Hypothalamus (tissue), 51 donors: ENCODE data around the gene SND1.

Source experiments
- DNase-seq, 51 donors: peaks; one replicate each; lab custom pipeline; 2025; lab: John Stamatoyannopoulos, UW

The SND1 gene

DNA sequence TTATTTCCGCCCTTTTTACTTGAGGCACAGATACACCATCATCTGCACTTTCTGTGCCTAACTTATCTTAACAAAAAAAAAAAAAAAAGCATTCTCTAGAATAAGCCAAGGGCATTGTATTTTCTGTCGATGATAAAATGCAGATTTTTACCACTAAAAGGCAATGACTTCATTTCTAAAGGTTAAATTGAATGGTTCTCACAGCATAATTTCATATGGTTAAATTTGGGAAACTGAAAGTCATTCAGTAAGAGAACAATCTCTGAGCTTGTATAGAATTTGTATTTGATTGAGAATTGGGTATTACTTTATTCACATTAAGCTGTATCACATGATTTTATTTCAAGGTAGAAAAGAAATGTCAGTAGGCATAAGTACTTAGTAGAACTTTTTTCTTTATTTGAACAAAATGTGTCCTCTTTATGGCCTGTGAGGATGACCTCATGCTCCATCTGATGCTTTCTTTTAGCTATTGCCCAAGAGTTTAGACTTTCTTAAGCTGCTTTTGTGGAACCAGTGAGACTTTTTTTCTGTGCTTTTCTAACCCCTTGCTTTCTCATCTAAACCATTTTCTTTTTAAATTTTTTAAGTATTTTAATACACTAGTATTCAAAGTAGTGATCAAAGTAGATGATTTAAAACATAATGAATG is 268.9 kb downstream of the SND1 start:
- no peak for DNase-seq

DNA sequence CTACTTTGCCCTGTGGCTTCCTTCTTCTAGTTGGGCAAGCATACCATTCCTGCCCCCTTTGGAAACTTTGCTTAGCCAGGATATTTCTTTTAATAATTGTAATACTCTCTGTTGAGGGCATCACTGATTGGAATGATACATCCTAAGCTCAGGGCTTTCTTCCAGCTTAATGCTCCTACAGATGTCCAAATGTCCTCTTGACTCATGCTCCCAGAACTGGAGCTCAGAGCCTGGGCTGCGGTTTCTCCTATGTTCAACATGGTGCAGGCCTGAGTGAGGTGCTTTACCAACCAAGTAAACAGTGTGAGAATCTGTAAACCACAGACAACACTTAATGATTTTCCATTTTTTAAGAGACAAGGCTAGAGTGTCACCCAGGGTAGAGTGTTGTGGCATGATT is 270.7 kb downstream of the SND1 start:
- no peak for DNase-seq

DNA sequence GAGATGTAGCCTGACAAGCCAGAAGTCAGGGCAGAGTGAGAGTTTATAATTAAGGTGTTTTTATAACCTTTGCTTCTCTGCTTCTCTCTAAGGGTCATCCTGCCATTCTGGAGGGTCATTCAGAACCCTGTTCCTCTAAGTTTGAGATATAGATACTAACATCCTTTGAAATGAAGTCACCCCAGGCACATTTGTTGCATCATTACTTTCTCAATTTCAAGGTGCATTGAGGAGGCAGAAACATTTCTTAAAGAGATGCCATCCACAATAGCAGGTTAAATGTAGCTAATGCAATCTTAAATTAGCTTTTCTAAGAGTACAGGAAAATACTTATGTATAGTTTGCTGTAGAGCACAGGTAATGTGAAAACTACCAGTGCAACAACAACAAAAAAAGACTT is 272.9 kb downstream of the SND1 start:
- DNase-seq: no peak

DNA sequence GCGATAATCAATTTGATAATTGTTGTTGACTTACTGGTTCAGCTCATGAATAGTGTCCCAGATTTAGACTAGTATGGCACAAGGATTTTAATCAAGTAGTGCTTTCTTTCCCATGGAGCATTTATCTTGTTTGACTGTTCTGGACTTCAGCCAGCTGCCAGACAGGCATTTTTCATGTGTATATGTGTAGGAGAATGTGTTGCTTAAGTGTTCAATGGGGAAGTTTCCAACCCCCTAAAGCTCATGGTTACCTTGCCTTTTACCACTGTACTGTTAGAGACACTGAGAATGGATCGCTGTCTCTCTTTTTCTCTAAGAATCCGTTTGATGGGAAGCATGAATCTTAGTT is 275.3 kb downstream of the SND1 start:
- no peak for DNase-seq

DNA sequence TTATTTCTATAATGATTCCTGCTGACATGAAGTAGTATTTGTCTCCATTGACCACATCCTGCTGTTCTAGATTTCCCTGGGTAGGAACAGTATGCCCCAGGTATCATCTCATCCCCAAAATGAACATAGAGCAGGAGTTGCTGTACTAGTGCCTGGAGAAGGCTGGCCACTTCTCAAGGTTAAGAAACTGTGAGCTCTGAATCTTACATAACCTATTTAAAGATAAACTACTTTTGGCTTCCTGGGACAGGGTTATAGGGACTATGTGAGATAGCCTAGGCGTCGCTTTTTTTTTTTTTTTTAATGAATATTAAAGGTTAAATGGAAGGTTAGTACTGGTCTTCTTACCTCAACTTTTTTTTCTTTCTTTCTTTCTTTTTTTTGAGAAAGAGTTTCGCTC is 276.2 kb downstream of the SND1 start:
- no peak for DNase-seq

DNA sequence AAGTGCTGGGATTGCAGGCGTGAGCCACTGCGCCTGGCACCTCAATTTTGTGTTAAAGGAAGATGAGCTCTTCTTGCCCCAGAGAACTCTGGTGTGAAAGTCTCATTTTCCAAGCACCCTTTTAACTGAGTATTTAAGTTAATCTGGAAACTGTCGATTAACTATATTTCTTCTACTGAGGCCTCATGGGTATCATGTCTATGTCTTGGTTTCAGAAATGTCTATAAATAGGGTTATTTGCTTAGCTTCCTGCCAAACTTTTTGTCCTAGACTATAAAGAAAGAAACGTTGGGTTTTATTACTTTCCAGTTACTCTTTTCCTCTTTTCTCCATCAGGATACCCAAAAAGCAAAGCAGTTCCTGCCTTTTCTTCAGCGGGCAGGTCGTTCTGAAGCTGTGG is 276.9 kb downstream of the SND1 start:
- DNase-seq: no peak

DNA sequence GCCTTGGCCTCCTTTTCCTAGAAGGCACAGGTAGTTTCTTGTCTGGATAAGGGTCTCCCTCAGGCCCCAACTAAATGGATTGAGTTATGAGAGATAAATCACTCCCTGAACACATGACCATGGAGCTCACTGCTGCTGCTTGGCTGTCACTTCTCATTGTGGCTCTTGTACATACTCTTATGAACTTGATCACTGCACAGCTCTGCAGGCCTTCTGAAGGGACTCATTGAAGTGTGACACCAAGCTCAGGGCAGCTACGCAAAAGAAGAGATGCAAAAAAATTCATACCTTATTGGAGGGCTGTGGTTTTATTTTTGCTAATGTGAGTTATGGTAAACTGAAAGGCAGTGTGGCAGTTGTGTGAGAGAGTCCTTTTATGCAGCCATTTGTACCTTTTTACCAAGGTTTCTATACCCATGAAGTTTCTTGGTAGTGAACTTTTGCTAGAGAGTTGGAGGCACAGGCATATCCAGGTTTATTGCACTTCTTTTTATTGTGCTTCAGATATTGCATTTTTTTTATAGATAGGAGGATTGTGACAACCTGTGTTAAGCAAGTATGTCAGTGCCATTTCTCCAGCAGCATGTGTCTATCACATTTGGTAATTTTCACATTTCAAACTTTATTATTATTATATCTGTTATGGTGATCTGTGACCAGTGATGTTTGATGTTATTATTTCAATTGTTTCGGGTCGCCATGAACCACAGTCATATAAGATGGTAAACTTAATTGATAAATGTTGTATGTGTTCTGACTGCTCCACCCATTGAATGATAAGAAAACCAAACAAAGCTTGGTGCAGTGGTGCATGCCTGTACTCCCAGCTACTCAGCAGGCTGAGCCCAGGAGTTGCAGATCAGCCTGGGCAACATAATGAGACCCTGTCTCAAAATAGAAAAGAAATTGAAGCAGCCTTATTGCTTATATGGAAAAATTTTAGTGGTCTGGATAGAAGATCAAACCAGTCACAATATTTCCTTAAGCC is 278.6 kb downstream of the SND1 start:
- DNase-seq: no peak

DNA sequence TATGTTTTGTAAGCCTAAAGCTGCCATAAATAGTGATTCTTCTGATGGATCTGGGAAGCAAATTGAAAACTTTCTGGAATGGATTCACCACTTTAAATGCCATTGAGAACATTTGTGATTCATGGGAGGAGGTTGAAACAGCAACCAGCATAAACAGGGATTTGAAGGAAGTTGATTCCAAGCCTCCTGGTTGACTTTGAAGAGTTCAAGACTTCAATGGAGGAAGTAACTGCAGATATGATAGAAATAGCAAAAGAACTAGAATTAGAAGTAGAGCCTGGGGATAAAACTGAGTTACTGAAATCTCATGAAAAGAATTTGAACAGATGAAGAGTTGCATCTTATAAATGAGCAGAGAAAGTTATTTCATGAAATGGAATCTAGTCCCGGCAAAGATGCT is 280.1 kb downstream of the SND1 start:
- no peak for DNase-seq

DNA sequence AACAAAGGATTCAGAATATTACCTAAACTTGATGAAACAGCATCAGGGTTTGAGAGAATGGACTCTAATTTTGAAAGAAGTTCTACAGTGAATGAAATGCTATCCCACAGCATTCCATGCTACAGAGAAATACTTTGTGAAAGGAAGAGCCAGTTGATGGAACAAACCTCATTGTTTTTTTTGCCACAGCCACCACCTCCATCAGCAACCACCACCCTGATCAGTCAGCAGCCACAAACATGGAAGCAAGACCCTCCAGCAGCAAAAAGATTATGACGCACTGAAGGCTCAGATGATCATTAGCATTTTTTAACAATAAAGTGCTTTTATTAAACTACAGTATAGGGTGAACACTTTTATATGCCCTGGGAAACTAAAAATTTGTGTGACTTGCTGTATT is 280.5 kb downstream of the SND1 start:
- no peak for DNase-seq

DNA sequence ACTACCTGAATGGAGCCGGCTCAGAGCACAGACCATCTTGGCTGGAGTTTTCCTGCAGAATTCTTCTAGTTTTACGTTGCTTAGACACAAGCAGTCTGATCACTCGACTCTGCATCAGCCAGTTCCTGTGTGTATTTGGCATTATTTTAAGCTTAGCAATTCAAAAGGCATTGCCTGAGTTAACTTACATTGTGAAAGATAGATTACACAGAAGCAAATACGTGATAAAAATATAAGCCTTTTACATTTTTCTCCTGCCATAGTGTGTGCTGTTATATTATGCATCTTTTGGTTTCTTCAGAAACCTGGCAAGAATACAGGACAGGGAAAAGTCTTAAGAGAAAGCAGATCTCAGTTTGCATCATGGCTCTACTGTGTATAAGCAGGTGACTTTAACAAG is 281.2 kb downstream of the SND1 start:
- peak in 1 of 51 donors; percentile 6 for DNase-seq

DNA sequence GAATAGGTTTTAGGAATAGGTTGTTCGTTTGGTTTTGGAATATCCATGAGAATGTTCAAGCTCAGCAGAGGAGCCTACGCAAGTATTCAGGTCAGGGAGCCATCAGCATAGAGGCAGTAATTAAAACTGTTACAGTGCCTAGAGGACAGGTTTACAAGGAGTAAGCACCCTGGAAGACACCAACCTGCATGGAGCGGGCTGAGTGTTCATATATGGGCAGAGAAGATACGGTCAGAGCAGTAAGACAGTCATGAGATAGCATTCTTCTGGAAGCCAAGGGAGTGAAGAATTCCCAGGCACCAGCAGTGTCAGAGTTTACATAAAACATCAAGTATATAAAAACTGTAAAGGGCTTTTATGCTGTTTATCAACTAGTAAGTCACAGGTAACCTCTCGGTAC is 282.7 kb downstream of the SND1 start:
- DNase-seq: no peak

DNA sequence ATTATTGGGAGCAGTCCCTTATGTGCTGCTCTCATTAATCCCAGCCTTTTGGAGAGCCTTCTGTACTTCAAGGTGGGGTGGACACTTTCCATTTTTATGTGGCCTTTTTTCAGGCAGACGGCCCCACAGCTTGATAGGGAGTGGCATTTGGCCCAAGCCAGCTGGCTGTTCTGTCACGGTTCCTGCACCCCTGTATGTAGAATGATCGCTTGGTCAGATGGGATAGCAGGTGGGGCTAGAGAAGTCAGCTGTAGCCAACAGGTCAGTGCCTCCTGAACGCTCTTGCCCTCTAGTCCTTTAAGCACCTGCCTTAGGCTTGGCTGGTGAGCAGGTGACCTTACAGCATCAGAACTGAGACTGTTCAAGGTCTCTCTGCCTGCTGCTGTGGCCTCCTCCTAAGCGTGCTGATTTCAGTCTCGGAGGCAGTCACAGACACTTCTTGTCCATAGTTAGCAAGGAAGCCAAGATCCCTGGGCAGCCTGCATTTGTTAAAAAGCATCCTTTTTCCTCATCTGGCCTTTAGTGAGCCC is 283.9 kb downstream of the SND1 start:
- DNase-seq: no peak

DNA sequence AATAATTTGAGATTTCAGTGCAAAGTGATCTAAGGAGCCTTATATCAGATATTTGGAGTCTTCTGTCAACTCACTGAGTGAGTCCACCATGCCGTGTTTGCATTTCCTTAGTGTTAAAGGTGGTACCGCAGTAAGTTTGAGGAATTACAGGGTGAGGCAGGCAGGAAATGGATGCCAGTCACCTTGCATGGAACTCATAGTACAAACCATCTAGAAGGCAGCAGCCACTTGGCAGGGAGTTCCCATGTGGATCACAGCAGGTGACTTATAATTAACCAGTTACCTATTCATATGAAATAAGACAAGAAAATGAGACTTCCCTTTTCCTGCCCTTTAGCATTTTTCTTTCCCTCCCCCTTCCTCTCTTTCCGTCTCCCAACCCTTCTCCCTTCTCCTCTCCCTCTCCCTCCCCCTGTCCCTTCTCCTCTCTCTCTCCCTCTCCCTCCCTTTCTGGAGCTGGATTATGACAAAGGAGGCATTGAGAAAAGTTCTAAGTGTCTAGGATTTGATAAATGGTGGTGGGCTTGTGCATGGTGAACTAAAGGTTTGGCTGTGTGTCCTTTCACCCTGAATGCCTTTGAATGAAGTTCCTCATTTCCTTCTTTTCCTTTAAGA is 285.2 kb downstream of the SND1 start:
- DNase-seq: no peak

DNA sequence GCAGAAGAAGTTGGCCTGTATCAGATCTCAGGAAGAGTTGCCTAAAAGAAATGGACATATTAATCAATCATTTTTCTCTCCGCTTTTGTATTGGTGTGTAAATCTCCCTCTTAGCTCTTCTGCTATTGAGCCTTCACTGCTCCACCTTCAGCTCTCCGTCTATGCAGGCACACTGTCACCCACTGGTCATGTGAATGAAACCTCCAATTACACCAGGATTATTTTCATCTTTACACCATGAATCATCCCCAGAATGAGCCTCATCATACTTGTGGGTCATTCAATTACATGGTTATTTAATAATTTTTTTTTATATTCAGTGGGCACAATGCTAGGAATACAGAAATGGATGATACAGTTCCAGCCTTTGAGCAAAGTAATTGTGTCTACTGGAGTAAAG is 286.6 kb downstream of the SND1 start:
- DNase-seq: peak in 1 of 51 donors; percentile 5

DNA sequence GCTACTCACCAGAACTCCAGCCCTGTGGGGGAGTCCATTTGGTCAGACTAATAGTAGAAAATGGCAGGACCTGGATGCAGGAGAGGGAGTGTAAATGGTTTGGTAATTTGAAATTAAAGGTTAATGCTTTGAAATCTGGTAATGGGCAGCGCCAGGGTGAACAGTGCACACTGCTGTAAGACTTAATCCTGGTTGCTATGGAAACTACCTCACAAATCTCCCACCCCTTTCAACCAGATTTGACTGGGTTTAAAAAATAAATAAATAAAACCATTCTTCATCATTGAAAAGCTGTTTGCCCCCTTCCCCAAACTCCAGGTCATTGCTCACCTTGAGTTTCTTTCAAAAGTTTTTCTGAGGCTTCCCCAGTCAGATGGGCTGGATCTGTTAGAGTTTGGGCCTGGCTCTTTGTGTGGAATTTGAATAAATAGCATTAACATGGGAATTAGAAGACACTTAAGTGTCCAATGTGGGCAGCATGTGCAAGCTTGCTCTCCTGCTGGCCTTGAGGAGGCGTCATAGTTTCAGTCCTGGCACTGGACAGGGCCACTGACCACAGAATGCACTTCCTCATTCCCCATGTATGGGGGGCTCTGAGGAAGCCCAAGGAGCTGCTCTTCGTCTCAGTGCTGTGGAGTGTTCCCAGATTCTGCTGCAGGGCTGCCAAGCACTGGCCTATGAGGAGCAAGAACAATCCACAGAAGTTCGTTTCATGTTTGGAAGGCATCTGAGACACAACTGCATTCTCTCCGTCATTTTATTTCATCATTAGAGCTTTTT is 288.6 kb downstream of the SND1 start:
- peak in 8 of 51 donors; percentile 2 to 24 (median 6) for DNase-seq

DNA sequence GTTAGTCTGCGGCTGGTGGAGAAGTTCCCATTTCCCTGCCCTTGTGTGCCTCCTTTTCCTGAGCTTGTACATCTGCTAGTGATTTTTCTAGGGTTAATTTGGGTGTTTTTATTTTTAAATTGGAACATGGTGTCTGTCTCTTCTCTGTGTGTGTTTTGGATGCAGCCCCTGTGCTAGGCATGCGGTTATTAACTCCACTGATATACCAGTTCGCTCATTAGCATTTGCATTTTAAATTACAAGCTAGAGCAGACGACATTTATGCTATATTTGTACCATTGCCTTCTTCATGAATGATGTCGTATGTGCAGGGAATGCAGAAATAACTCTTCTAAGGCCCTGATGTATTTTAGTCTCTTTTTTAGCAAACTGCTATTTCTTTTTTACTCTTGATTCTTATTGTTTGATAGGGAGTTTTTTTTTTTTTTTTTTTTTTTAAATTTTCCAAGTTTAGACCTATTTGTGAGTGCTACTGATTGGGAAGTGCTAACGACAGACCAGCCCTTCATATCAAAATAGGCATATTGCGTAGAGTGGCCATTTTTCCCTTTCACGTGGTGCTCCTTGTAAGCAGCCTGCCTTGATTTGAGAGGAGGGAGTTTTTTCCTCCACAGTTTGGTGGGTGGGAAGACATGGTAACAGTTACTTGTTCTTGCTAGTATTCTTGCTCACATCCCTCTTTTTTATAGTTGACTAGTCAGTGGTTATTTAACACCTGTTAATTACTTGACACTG is 289.6 kb downstream of the SND1 start:
- DNase-seq: no peak

DNA sequence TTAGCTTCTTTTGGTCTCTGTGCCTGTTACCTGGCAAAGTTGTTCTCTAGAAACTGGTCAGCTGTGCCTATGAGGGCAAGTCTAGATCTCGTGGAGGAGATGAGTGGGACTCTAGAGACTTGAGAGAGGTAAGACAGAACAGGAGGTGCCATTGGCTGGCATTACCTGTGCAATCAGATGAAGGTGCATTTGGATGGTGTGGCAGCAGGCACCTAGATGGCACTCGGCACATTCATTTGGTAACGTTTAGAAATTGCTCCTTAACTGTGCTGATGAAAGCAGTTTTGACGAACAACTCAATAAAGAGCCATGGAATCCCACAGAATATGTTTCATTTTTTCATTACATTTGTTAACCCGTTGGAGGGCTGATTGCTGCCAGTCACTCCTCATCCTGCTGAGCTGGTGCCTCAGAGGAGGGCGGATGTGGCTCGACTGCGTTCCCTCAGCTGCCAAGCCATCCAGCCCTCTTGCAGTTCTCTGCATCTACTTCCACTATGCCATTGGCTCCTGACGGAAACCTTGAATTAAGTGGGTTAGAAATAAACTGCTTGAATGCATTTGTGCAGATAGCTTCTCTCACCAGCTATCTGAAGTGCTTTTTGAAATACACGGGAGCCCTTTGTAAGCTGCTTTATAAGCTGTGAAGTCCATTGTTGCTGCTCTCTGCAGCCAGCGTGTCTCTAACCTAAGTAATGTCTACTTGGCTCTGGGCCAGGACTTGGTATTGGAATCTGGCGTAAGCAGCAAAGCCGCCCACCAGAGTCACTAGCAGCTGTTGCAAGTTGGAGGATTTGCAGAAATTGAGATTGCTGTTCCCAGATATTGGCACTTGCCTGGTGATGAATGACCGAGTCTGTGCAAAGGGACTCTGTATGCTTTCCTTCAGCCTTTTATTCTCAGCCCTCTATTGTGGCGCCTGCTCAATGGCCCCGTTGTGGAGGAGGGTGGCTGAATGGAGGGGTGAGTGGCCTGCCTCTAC is 291.8 kb downstream of the SND1 start:
- DNase-seq: peak in 49 of 51 donors; percentile 11 to 95 (median 67)

DNA sequence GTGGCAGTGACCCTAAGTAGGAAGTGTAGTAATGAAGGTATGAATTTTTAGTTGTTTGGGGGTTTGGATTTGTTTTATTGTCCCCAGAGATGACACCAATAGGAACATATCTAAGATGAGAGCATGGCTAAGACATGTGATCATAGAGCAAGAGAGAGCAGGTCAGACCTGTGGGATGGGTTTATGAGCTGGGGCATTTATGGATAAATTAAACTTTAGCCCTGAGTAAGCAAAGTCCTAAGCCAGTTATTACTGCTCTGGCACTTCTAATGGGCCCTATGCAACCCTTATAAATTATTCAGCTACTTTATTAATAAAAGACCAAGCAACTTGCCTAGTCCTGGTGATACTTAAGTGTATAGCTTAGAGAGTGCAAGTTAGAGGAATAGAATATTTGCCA is 294.1 kb downstream of the SND1 start:
- no peak for DNase-seq

DNA sequence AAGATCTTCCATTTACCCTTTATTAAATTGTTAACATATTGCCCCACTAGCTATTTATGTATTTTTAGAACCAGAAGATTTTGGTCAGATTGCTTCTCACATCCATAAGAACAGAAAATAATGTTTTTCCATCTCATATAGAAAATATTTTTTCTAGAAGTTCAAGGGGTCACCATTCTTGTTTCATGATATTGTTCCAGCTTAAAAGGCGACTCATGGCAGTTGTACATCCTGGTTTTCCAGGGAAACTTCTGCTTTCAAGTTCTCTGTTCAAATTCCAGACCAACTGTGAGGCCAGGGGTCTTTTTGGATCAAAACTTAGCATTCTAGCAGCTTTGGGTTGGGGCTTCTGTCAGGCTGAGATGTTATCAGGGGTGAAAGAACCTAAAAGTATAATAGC is 294.9 kb downstream of the SND1 start:
- no peak for DNase-seq
